Adrenal gland (tissue), 12 donors: Measurements from ENCODE around the gene NCR2. TPM values are rescaled to one million over a fixed set of nuclear protein-coding genes. Genes with fewer than 3 reads are reported as not detected.

ENCODE experiments used
- DNase-seq, 7 donors: peaks; one replicate each; pipeline ENCODE4 v3.0.0-alpha.2; 2019 to 2020
- H3K27ac ChIP-seq, 5 donors: fragments of 200-600 bp; sonication (generic) in 4 of 5; 1 replicate in 3 of 5; 2 replicates in 2 of 5; pipeline versions ENCODE4 v1.5.1 to v1.8.0; 2016 to 2020; ENCODE audit warnings: mild to moderate bottlenecking in 1 of 5
- H3K27me3 ChIP-seq: fragments of 200-600 bp; 2 replicates; pipeline ENCODE4 v1.8.0; 2021
- H3K36me3 ChIP-seq, 2 donors: fragments of 200-600 bp; replicated peaks in 1 of 2; 1 replicate in 1 of 2; 2 replicates in 1 of 2; pipeline versions ENCODE4 v1.5.1 to v1.8.0; 2018 to 2022
- H3K4me1 ChIP-seq, 2 donors: fragments of 200-600 bp; replicated peaks in 1 of 2; 1 replicate in 1 of 2; 2 replicates in 1 of 2; pipeline versions ENCODE4 v1.5.1 to v1.8.0; 2018 to 2021
- H3K4me3 ChIP-seq, 4 donors: fragments of 200-600 bp; sonication (generic) in 3 of 4; one replicate each; pipeline ENCODE4 v1.5.1; 2016 to 2018
- H3K9me3 ChIP-seq, 3 donors: fragments of 200-600 bp; sonication (generic) in 1 of 3; replicated peaks in 1 of 3; 1 replicate in 2 of 3; 2 replicates in 1 of 3; pipeline versions ENCODE4 v1.5.1 to v1.8.0; 2016 to 2021
- CTCF ChIP-seq, 6 experiments: fragments of 450-650 bp in 4 of 6; fragments of 200-600 bp in 2 of 6; sonication (generic) in 1 of 6; IDR thresholded peaks; 1 replicate in 5 of 6; 2 replicates in 1 of 6; pipeline versions ENCODE4 v1.5.1 to v1.8.0; 2016 to 2021; ENCODE audit warnings: antibody characterized with exemption in 6 of 6, mild to moderate bottlenecking in 2 of 6, moderate library complexity in 1 of 6
- POLR2A ChIP-seq, 2 donors: fragments of 450-650 bp; IDR thresholded peaks; one replicate each; pipeline ENCODE4 v1.6.1; 2017; ENCODE audit warnings: antibody characterized with exemption in 2 of 2, mild to moderate bottlenecking in 2 of 2, moderate library complexity in 1 of 2
- WGBS, 4 donors: extraction: QIAGEN DNeasy Blood & Tissue Kit in 2 of 4; methylation state at CpG; one replicate each; pipeline versions ENCODE4 v1.1.5 to v1.1.7; 2013 to 2017; 5-methylcytosine and 5-hydroxymethylcytosine counted together
- intact Hi-C, 2 donors: fragments of 100-400 bp; cut with DNase I; formaldehyde crosslinking; loops; one replicate each; pipeline versions ENCODE4 v1.14.1 to v1.15.0; 2022 to 2023
- polyA plus RNA-seq, 3 donors: library from polyadenylated mRNA; stranded (reverse); fragments of 200-250 nt in 2 of 3; fragments of 350-450 nt in 1 of 3; fragmentation: Illumina TruSeq in 1 of 3; extraction: RNeasy Lipid Tissue Mini Kit (QIAGEN cat#74804) in 1 of 3; gene quantifications; one replicate each; pipeline ENCODE4 v1.2.3, GENCODE V29; 2013 to 2014
- total RNA-seq, 9 donors: library from RNA; depleted of rRNA in 4 of 9; stranded (reverse); fragments of >200 nt in 4 of 9; fragments of 120-200 nt in 1 of 9; fragmentation: NEBNext Ultra II Directional in 1 of 9; extraction: Animal tissue kit (Norgen Biotek cat#: 25700) in 1 of 9; gene quantifications; one replicate each; pipeline versions ENCODE4 v1.1.0 to v1.2.4, GENCODE V29; 2013 to 2023
- donor health status: healthy with polysubstance abuse.
- donor health status: Bipolar disorder and iron deficiency.
- donor health status: DM: yes; HTN: yes; CAD: no.
- donor health status: DM: no; HTN: no; CAD: no.
- donor health status: DM: no; HTN: no; CAD: no.
- donor health status: DM: yes; HTN: yes; CAD: no.

NCR2 gene
- total and polyA plus RNA-seq, 12 donors = not detected

GRCh38 chr6:41332241-41332640, 3.2 kb upstream of the NCR2 start:
- intact Hi-C loops = no loop called here
- Histone ChIP-seq H3K4me3 (no peak overlapping the region), H3K36me3 (no peaks in the 10 kb centered on the region), H3K9me3 (no peaks in the 10 kb centered on the region), H3K4me1 (no peaks in the 10 kb centered on the region), H3K27me3 (peaks cover 7% of the 10 kb centered on the region), H3K27ac (no peak overlapping the region)
- TF ChIP-seq CTCF (IDR thresholded peaks at IDR 0.05) (no peak), POLR2A (IDR thresholded peaks at IDR 0.05) (no peak)
- DNase-seq = no peak
- 73 to 77% (median 76%) methylated on average over 7 to 8 of the region's 8 CpGs for WGBS, 4 donors

- Histone ChIP-seq H3K4me3 (no peak overlapping the region), H3K36me3 (no peaks in the 10 kb centered on the region), H3K9me3 (no peaks in the 10 kb centered on the region), H3K27ac (no peak overlapping the region), H3K27me3 (peaks cover 7% of the 10 kb centered on the region), H3K4me1 (no peaks in the 10 kb centered on the region)
- no peak for DNase-seq
- intact Hi-C loops = no loop called here
- TF ChIP-seq POLR2A (IDR thresholded peaks at IDR 0.05) (no peak), CTCF (IDR thresholded peaks at IDR 0.05) (no peak)
- 76 to 82% (median 78%) methylated on average over 3 to 4 of the region's 4 CpGs for WGBS, 4 donors
These were observed 2.3 kb upstream of the NCR2 start for GRCh38 chr6:41332842-41333736.

GRCh38 chr6:41334482-41335040, 847 bp upstream of the NCR2 start:
- intact Hi-C loops = no loop called here

More at GRCh38 chr6:41334482-41335040, 847 bp upstream of the NCR2 start:
- TF ChIP-seq CTCF (IDR thresholded peaks at IDR 0.05) (no peak), POLR2A (IDR thresholded peaks at IDR 0.05) (no peak)
- H3K27me3 ChIP-seq = no peaks in the 10 kb centered on the region
- no peak for DNase-seq
- H3K4me1 ChIP-seq = no peaks in the 10 kb centered on the region
- H3K36me3 ChIP-seq = no peaks in the 10 kb centered on the region
- no peak overlapping the region for H3K4me3 ChIP-seq
- WGBS, 4 donors = 56 to 78% (median 72%) methylated on average over 11 of the region's 11 CpGs
- H3K9me3 ChIP-seq = no peaks in the 10 kb centered on the region
- H3K27ac ChIP-seq = no peak overlapping the region
